22Rv1 (cell line): ENCODE data around the gene MAP3K6.

Source experiments
- CTCF ChIP-seq: fragments of 450-650 bp; IDR thresholded peaks from 2 replicates; pipeline ENCODE4 v1.5.1; 2017; ENCODE audit warnings: mild to moderate bottlenecking
- ZFX ChIP-seq: fragments of 450-650 bp; IDR thresholded peaks from 2 replicates; pipeline ENCODE4 v1.6.1; 2017; ENCODE audit warnings: antibody characterized with exemption, borderline replicate concordance

- TF ChIP-seq CTCF = no peak
- no peak for TF ChIP-seq ZFX
Measured at GRCh38 chr1:27356619-27357280, 10.0 kb downstream of the MAP3K6 start.
